GM19455 (cell line): Measurements from ENCODE around the gene NINL.
"Not testable (repeated sequence)": the region's sequence is repeated elsewhere in the genome, so short reads cannot be mapped to it uniquely, and the experiment has no call there.

ENCODE experiments used
- ATAC-seq: cut with Tn5 transposase; IDR thresholded peaks from one replicate; pipeline ENCODE4 v1.9.1; 2021; ENCODE audit not compliant: unreplicated experiment

NINL gene

DNA sequence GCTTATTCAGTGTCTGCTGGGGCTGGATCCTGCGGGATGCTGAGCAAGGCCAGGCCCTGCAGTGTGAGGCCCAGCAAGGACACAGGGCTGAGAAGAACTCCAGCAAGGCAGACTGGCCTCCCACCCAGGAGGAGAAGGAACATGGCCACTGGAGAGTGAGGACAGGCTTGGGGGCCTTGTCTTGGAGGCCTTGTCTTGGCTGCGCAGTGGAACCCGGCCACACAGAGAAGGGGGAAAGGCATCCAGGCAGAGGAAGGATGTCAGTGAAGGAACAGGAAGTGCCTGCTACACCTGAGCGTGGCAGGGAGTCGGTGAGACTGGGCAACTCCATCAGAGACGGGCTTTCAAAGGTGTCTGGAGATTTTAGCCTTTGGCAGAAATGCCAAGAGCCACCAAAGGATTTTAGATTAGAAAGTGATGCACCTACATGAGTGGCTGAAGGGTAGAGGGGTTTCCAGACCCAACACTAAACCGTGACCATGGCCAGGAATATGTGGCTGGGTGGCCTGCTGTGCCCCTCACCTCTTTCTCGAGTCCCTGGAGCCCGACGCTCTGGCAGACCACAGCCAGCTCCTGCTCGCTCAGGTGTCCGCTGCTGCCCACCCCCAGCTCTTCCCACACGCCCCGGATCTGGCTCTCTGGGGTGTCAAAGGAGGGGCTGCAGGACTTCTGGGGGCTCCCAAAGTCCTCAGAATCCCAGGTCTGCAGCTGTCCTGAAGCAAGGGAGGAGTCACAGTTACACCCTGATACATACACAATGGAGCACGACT is 80.8 kb downstream of the NINL start:
- ATAC-seq: no peak

DNA sequence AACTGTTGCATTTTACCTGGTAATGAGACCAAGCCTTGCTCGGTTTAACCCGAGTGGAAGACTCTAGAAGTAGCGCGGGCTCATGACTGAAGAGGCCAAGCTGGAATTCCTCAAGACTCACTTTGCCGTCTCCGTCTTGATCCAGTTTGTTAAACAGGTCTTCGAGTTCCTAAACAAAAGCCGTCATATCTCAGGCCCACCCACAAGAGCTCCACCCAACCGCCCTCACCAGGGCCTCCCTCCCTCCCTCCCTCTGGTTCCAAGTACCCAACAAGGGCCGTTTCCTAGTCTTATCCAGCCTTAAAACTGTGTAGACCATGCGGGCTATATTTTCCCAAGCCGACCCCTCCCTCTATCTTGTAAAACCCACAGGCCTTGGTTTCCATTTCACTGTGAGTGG is 81.4 kb downstream of the NINL start:
- ATAC-seq: no peak

GRCh38 chr20:25503051-25503639 is 82.2 kb downstream of the NINL start:
- not testable (repeated sequence) for ATAC-seq

- ATAC-seq: no peak
Observed at GRCh38 chr20:25500880-25501351, 84.4 kb downstream of the NINL start.

DNA sequence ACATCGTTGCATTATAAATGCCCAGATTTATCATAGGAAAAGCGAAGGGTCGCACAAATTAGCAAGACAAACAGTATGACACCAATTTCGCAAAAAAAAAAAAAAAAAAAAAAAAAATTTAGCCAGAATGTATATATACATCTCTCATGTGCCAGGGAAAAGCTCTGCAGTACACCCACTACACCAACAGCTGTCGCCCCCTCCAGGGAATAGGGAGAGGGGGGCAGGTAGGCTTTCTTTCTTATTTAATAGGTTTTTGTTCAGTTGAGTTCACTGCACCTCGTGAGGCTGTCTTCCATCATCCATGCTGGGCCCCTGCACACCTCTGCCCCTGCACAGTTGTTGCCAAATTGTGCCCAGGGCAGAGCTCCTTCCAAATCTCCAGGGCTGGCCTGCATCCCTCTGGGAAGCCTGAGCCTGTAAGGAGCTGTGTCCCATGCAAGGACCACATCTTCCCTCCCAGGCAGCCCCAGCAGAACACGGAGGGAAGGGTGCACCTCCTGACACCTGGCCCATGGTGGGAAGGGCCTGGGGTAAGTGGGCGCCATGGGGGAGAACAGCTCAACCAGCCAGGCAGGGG is 85.4 kb downstream of the NINL start:
- ATAC-seq: no peak

- ATAC-seq: no peak
Observed at GRCh38 chr20:25499031-25499430, 86.3 kb downstream of the NINL start.

DNA sequence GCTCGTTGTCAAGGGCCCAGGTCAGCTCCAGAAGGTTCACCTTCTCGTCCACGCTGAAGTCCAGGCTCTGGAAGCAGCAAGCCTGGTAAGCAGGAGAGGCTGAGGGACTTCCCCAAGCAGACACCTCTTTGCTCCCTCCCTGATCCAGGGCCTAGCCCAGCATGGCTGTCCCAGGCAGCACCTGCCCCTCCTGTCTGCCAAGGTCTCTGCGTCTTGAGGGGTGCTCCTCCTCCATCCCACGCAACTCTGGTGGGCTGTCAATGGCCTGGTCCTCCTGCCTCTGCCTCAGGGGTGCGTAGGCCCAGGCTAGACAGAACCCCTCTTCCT is 87.1 kb downstream of the NINL start:
- no peak for ATAC-seq

DNA sequence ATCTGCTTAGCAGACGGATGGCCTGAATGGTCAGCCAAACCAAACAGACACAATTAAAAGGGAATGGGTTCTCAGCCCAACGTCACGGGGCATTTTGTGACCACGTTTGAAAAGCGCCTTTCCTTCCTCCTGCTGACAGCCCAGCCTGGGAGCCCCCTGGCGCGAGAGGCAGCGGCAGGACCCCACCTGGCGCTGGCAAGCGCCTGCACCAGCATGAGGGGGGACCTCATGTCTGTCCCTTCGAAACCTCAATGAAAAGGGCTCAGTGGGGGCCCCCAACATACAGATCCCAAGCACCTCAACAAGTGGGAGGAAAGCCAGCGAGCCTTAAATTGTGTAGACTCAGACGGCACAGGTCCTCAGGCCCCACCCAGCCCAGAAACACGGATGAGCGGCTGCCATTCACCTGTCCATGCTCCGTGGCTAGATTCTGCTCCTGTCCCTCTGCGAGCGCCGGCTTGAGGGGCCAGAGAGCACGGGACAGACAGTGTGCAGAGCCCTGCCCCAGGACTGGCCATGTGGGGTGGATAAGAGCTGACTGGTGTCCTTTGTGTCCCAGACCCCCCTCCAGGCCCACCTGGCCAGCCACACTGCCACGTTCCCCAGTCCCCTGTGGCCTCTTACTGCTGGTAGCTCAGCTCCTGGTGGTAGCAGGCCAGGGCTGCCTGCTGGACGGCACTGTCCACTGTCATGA is 87.6 kb downstream of the NINL start:
- ATAC-seq: no peak

GRCh38 chr20:25496968-25497401 is 88.3 kb downstream of the NINL start:
- no peak for ATAC-seq

- ATAC-seq: no peak
Observed at GRCh38 chr20:25496165-25496967, 89.0 kb downstream of the NINL start.

DNA sequence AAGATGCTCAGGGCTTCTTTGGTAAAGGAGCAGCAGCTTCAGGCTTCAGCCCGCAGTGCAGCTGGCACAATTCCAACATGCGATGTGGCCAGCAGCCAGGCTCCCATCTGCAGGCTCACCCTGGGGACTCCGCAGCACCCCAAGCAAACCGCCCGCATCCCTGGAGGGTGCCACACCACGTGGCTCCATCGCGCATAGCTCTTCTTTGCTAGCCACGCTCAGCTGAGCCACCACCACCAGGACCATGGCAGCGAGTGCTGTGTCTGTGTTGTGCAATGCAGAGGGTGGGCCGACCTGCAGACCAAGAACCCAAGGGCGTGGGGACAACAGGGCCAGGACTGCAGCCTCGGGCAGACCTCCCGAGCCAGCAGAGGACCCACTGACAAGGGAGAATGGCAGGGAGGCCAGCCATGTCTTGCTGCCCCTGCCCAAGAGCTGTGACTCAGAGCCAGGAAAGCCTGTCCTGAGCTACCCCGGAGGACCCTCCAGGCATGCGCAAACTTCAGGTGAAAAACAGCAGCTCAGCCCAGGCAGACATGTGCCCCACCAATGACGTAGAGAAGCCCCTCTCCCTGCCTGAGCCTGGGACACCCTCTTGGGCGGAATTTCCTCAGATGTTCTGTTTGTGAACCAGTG is 90.0 kb downstream of the NINL start:
- ATAC-seq: no peak

- no peak for ATAC-seq
Observed at GRCh38 chr20:25494506-25495188, 90.7 kb downstream of the NINL start.

DNA sequence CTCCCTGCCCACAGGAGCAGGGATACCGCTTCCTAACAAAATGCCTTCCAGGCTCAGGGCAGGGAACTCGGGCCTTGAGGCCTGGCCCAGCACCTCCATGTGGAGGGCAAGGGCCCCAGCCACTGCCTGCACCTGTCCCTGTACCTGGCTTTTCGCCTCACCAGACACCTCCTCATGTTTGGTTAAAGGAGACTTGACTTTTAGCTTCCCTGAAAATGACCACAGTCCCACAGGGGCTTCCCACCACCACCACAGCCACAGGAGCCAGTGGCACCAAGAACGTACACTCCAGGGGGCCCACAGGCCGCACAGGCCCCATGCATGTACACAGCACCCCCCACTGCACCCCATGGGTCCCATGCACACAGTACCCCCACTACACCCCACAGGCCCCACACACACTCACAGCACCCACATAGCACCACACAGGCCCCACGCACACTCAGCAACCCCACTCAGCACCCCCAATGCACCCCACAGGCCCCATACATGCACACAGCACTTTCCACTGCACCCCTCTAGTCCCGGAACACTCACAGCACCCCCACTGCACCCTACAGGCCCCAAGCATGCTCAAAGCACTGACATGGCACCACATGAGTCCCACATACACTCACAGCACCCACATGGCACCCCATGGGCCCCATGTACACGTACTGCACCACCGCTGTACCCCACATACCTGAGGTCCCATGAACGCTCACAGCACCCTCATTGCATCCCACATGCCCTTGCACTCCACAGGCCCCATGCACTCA is 91.4 kb downstream of the NINL start:
- no peak for ATAC-seq

GRCh38 chr20:25493137-25493536 is 92.2 kb downstream of the NINL start:
- ATAC-seq: no peak

- ATAC-seq: no peak
Observed at GRCh38 chr20:25491446-25492038, 93.8 kb downstream of the NINL start.

GRCh38 chr20:25490656-25491445 is 94.5 kb downstream of the NINL start:
- no peak for ATAC-seq

DNA sequence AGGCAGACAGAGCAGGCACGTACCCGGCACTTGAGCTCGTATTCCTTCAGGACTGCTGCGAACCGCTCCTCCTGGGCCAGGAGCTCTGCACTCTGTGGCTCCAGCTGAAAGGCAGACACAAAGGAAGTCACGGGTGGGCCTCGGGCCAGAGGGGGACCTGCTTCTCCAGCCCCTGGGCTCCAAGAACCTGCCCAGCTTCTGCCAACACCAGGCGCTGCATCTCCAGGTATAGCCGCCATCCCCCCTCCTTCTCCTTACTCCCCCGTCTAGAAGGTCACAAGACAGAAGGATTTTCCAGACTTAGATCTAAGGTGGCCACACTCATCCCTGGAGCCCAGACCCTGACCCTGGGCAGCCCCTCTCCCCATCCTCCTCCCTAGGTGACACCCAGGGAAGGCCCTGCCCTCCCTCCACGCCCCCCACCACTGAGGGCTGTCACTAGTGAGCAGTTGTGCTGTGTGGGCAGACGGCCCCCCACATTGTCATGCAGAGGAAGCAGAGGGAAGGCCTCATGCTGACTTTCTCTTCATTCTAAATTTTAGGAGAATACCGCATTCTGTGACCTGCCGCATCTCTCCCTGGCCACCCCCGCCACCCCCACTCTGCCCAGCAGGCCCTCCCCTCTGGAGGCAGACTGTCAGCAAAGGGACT is 96.0 kb downstream of the NINL start:
- no peak for ATAC-seq

- no peak for ATAC-seq
Observed at GRCh38 chr20:25487975-25488374, 97.4 kb downstream of the NINL start.
